VCaP (cell line): ENCODE measurements around the gene PHF21B.

Experiments used
- H3K27ac ChIP-seq: fragments of 450-650 bp; 2 replicates; pipeline ENCODE4 v1.5.1; 2017
- TF ChIP-seq, protein P1 (sequence below): fragments of 450-650 bp; conservative IDR thresholded peaks from 2 replicates; pipeline ENCODE4 v1.5.1; 2017; ENCODE audit warnings: mild to moderate bottlenecking, moderate library complexity

PHF21B gene

DNA sequence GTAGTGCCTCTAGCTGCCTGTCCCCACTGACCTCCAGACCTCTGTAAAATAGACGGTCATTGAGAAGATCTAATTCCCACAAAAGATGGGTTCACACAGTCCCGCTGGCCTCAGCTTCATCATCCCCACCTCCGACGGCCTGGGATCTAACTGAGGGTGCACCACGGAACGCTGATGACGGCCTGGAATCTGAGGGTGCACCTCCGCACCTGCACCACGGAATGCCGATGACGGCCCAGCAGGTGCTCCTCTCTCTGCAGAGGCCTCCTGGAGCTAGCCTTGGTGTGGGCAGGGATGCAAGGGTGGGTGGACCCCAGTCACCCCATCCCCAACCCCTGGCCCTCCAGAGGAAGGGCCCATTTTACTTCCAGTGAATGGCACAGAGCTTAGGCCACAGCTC lies 77.3 kb downstream of the PHF21B start:
- TF ChIP-seq, protein P1, sequence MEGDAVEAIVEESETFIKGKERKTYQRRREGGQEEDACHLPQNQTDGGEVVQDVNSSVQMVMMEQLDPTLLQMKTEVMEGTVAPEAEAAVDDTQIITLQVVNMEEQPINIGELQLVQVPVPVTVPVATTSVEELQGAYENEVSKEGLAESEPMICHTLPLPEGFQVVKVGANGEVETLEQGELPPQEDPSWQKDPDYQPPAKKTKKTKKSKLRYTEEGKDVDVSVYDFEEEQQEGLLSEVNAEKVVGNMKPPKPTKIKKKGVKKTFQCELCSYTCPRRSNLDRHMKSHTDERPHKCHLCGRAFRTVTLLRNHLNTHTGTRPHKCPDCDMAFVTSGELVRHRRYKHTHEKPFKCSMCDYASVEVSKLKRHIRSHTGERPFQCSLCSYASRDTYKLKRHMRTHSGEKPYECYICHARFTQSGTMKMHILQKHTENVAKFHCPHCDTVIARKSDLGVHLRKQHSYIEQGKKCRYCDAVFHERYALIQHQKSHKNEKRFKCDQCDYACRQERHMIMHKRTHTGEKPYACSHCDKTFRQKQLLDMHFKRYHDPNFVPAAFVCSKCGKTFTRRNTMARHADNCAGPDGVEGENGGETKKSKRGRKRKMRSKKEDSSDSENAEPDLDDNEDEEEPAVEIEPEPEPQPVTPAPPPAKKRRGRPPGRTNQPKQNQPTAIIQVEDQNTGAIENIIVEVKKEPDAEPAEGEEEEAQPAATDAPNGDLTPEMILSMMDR = no peak
- no peak overlapping the region for H3K27ac ChIP-seq

GRCh38 chr22:44931766-44932165 lies 78.0 kb downstream of the PHF21B start:
- TF ChIP-seq, protein P1 = no peak
- H3K27ac ChIP-seq = no peak overlapping the region

GRCh38 chr22:44931077-44931540 lies 78.7 kb downstream of the PHF21B start:
- no peak overlapping the region for H3K27ac ChIP-seq
- TF ChIP-seq, protein P1 = no peak

DNA sequence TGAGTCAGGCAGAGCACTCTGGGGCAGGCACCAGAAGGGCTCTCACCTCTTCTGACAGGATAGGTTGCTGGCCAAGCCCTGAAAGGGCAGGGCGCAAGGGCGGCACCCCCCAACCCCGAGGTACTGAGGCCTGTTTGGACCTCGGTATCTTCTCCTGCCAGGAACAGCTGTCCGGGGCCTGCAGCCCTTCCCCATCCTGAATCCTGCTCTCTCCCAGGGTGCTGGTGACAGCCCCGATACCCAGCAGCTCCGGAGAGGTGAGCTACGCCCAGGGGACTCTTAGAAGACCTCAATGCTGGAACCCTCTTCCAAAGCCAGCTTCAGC lies 79.1 kb downstream of the PHF21B start:
- TF ChIP-seq, protein P1 = no peak
- no peak overlapping the region for H3K27ac ChIP-seq

DNA sequence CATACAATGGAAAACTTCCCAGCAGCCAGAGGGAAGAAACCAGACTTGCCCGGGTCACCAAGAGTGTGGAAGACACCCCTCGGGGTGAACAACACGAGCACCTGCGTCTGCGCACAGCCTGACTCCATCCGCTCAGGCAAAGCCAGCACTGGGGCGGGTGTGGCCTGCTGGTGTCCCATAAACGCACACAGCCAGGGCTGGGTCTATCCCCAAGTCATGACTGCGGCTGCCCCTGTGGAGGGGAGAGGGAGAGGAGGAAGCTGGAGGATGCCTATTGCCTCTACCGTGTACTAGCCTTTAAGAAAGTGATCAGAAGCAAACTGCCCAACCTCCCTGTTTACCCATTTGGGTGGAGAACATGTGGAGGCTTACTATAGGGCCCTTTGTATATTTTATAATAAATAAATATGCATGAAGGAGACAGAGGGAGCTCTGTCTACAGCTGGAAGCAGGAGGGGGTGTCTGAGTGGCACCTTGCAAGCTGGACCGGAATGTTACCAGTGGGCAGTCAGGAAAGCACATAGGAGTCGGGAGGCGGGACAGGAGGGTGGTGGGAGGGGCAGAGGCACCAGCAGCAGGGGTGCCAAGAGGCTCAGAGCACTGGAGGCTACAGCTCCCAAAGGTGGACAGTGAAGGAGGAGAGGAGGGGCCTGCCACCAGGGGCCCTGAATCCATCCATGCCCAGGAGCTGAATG lies 79.6 kb downstream of the PHF21B start:
- TF ChIP-seq, protein P1 = no peak
- no peak overlapping the region for H3K27ac ChIP-seq

- H3K27ac ChIP-seq = no peak overlapping the region
- TF ChIP-seq, protein P1 = no peak
Measured at GRCh38 chr22:44929359-44930015, 80.3 kb downstream of the PHF21B start.

DNA sequence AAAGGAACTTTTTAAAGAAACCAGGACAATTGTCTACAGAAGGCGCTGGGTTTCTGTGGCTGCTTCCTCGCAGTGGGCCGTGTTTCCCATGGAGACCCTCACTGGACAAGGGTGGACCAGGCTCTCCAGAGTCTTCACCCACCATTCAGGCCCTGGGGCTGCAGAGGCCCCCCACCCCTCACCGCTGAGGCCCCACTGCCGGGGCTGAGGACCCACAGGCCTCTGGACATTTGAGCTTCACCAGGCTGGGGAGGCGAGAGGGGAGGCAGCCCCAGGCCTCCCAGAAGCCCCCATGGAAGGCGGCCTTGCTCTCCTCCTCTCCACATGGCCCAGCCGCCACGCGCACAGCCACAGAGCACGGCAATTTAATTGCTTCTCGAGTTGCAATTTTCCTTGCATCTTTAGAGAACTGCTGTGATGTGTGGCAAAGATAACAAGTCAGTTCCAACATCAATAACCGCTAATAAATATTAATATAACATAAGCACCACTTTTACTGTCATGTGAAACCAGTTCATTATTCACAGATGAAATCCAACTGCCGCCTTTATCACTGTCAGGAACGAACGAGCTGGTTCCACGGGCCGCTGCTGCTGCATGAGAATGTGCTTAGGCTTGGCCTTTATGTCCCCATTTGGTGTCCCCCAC lies 81.0 kb downstream of the PHF21B start:
- no peak overlapping the region for H3K27ac ChIP-seq
- TF ChIP-seq, protein P1 = no peak
